Body of pancreas (tissue), 4 donors: ENCODE measurements around the gene EXT2.

Experiments used
- POLR2A ChIP-seq, 3 donors: fragments of 450-650 bp; IDR thresholded peaks; one replicate each; pipeline ENCODE4 v1.6.1; 2016; ENCODE audit warnings: antibody characterized with exemption in 3 of 3, mild to moderate bottlenecking in 2 of 3
- TF ChIP-seq, protein P1 (sequence below), 7 experiments: fragments of 450-650 bp in 4 of 7; fragments of 200-600 bp in 3 of 7; sonication (generic) in 3 of 7; IDR thresholded peaks; one replicate each; pipeline ENCODE4 v1.5.1; 2016 to 2019; ENCODE audit warnings: antibody characterized with exemption in 7 of 7

DNA sequence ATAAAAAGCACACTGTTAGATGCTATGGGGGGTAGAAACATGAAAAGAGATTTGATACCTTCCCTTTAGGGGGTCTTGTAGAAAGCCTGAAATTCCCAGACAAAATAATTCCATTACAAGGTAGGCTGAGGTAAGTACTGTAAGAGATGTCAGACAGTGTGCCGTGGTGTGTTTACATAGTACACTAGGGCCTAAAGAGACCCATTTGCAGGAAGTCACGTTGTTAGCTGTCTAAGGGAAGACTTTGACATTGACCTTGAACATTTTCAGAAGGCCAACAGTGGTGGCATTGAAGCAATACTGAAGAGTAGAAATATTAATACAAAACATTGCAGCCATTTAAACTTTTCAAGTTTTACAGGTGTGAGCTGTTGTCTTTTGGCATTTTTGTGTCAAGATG lies 30.8 kb downstream of the EXT2 start:
- TF ChIP-seq, protein P1, sequence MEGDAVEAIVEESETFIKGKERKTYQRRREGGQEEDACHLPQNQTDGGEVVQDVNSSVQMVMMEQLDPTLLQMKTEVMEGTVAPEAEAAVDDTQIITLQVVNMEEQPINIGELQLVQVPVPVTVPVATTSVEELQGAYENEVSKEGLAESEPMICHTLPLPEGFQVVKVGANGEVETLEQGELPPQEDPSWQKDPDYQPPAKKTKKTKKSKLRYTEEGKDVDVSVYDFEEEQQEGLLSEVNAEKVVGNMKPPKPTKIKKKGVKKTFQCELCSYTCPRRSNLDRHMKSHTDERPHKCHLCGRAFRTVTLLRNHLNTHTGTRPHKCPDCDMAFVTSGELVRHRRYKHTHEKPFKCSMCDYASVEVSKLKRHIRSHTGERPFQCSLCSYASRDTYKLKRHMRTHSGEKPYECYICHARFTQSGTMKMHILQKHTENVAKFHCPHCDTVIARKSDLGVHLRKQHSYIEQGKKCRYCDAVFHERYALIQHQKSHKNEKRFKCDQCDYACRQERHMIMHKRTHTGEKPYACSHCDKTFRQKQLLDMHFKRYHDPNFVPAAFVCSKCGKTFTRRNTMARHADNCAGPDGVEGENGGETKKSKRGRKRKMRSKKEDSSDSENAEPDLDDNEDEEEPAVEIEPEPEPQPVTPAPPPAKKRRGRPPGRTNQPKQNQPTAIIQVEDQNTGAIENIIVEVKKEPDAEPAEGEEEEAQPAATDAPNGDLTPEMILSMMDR (IDR thresholded peaks at IDR 0.05), result no peak
- TF ChIP-seq POLR2A (IDR thresholded peaks at IDR 0.05), result no peak
